Kidney (tissue), 14 donors: ENCODE results near the gene GCG. TPM values are rescaled to one million over a fixed set of nuclear protein-coding genes. Genes with fewer than 3 reads are reported as not detected.

ENCODE experiments used
- DNase-seq, 5 donors: peaks; one replicate each; pipeline ENCODE4 v3.0.0-alpha.2; 2013 to 2020
- FAIRE-seq: peaks from 2 replicates; lab custom pipeline; 2012; peaks lifted over from hg19 to GRCh38; lab: Jason Lieb, UNC
- H3K27ac ChIP-seq, 2 donors: one replicate each; pipeline ENCODE4 v1.7.0; 2013; ENCODE audit warnings: low read depth in 2 of 2, low read length in 2 of 2, inconsistent platforms in 1 of 2
- H3K27me3 ChIP-seq: one replicate; pipeline ENCODE4 v1.7.1; 2013; ENCODE audit warnings: low read length, inconsistent platforms; ENCODE audit not compliant: control insufficient read depth, insufficient read depth
- H3K36me3 ChIP-seq, 3 donors: one replicate each; pipeline versions ENCODE4 v1.7.0 to v1.7.1; 2013; ENCODE audit warnings: low read length in 3 of 3, control low read depth in 1 of 3, inconsistent platforms in 1 of 3; ENCODE audit not compliant: insufficient read depth in 3 of 3, control insufficient read depth in 2 of 3
- H3K4me1 ChIP-seq, 3 donors: one replicate each; pipeline versions ENCODE4 v1.7.0 to v1.7.1; 2013; ENCODE audit warnings: low read length in 3 of 3, inconsistent platforms in 1 of 3, low read depth in 1 of 3; ENCODE audit not compliant: control insufficient read depth in 2 of 3, insufficient read depth in 2 of 3
- H3K4me3 ChIP-seq, 3 donors: one replicate each; pipeline versions ENCODE4 v1.7.0 to v1.8.1; 2013; ENCODE audit warnings: low read length in 3 of 3, control low read depth in 1 of 3, inconsistent platforms in 1 of 3
- H3K9ac ChIP-seq, 3 donors: one replicate each; pipeline versions ENCODE4 v1.7.0 to v1.7.1; 2013; ENCODE audit warnings: low read length in 3 of 3, control low read depth in 1 of 3, inconsistent platforms in 1 of 3
- H3K9me3 ChIP-seq, 3 donors: one replicate each; pipeline versions ENCODE4 v1.7.0 to v1.7.1; 2013; ENCODE audit warnings: low read length in 3 of 3, control low read depth in 1 of 3, inconsistent platforms in 1 of 3; ENCODE audit not compliant: control insufficient read depth in 2 of 3, insufficient read depth in 1 of 3
- intact Hi-C: fragments of 100-400 bp; cut with DNase I; formaldehyde crosslinking; loops from one replicate; pipeline ENCODE4 v1.11.1; 2022
- polyA plus RNA-seq: library from polyadenylated mRNA; stranded (reverse); fragments of 350-450 nt; fragmentation: Illumina TruSeq; extraction: RNeasy Lipid Tissue Mini Kit (QIAGEN cat#74804); gene quantifications from one replicate; pipeline ENCODE4 v1.2.3, GENCODE V29; 2014; ENCODE audit warnings: low read depth, low replicate concordance; ENCODE audit not compliant: insufficient read depth
- total RNA-seq: library from RNA; stranded (reverse); fragmentation: NEBNext Ultra II Directional; extraction: Animal tissue kit (Norgen Biotek cat#: 25700); gene quantifications from one replicate; pipeline ENCODE4 v1.2.1, GENCODE V29; 2021
- TF ChIP-seq, protein P1 (sequence below): IDR thresholded peaks from 3 replicates; pipeline ENCODE4 v1.5.1; 2012; ENCODE audit warnings: mild to moderate bottlenecking, moderate library complexity, borderline replicate concordance; ENCODE audit not compliant: insufficient read depth; ENCODE audit errors: extremely low read depth
- donor health status: control.
- donor health status: control.
- donor health status: control.
- donor health status: control.
- donor health status: control.
- donor health status: DM: yes; HTN: yes; CAD: no.
- donor health status: Normal renal cell carcinoma (clear cell type).

The GCG gene
- total and polyA plus RNA-seq, 2 donors from 2014 or later: not detected

DNA sequence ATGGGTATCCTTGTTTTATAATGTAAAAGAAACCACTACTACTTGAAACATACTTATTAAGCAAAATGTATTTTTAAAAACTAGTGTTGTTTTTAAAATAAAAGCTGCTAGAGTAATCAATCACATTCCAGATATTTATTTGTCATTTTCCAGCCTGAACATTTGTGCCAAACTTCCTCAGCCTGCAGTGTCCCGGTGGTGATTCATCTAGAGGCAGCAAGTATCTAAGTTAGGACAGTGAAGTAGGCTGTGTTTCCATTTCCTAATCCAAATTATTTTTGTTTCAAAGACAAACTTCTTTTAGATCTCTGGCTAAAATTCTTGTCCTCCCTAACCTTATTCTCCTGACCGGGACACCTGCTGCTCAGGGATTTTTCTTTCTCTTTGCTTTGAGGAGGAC is 12.8 kb upstream of the GCG start:
- no peak overlapping the region for H3K27ac ChIP-seq
- no peak overlapping the region for H3K4me3 ChIP-seq
- no peaks in the 10 kb centered on the region for H3K9me3 ChIP-seq
- no peak overlapping the region for H3K9ac ChIP-seq
- DNase-seq (no peak), FAIRE-seq (no peak)
- H3K36me3 ChIP-seq: no peaks in the 10 kb centered on the region
- intact Hi-C loops: no loop called here
- TF ChIP-seq, protein P1, sequence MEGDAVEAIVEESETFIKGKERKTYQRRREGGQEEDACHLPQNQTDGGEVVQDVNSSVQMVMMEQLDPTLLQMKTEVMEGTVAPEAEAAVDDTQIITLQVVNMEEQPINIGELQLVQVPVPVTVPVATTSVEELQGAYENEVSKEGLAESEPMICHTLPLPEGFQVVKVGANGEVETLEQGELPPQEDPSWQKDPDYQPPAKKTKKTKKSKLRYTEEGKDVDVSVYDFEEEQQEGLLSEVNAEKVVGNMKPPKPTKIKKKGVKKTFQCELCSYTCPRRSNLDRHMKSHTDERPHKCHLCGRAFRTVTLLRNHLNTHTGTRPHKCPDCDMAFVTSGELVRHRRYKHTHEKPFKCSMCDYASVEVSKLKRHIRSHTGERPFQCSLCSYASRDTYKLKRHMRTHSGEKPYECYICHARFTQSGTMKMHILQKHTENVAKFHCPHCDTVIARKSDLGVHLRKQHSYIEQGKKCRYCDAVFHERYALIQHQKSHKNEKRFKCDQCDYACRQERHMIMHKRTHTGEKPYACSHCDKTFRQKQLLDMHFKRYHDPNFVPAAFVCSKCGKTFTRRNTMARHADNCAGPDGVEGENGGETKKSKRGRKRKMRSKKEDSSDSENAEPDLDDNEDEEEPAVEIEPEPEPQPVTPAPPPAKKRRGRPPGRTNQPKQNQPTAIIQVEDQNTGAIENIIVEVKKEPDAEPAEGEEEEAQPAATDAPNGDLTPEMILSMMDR: no peak
- no peaks in the 10 kb centered on the region for H3K4me1 ChIP-seq
- H3K27me3 ChIP-seq: no peaks in the 10 kb centered on the region

DNA sequence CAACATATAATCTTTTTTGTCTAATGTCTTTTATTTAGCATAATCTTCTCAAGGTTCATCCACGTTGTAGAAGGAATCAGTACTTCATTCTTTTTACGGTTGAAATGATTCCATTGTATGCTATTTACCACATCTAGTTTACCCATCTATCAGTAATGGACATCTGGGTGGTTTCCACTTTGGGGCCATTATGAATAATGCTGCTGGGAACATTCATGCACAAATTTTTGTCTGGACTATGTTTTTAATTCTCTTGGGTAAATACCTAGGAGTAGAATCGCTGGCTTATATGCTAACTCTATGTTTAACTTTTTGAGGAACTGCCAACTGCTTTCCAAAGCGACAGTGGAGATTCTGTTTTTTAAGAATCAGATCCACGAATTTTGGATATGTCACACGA is 7.4 kb upstream of the GCG start:
- no peaks in the 10 kb centered on the region for H3K4me1 ChIP-seq
- H3K9ac ChIP-seq: no peak overlapping the region
- H3K27ac ChIP-seq: no peak overlapping the region
- intact Hi-C loops: no loop called here
- no peaks in the 10 kb centered on the region for H3K9me3 ChIP-seq
- H3K36me3 ChIP-seq: no peaks in the 10 kb centered on the region
- TF ChIP-seq, protein P1: no peak
- DNase-seq (no peak), FAIRE-seq (no peak)
- no peaks in the 10 kb centered on the region for H3K27me3 ChIP-seq
- no peak overlapping the region for H3K4me3 ChIP-seq

DNA sequence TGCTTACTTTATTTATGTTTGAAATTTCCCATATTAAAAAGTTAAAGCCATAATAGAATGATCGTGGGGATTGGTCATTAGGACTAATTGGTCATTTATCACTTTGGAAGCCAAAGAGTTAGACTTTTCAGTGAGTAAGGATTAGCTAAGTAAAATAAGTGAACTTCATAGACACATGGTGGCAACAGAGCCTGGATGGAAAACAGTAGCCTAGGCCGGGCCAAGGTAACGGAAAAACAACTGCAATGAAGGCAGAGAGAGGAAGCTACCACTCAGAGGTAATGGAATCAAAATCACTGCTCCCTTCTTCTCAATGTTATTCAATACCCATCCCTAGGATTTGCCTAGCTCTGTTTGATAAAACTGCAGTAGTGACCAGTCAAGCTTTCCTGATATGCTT is 4.1 kb upstream of the GCG start:
- H3K27ac ChIP-seq: no peak overlapping the region
- H3K4me3 ChIP-seq: no peak overlapping the region
- H3K27me3 ChIP-seq: no peaks in the 10 kb centered on the region
- no peaks in the 10 kb centered on the region for H3K9me3 ChIP-seq
- H3K9ac ChIP-seq: no peak overlapping the region
- TF ChIP-seq, protein P1: no peak
- intact Hi-C loops: no loop called here
- H3K36me3 ChIP-seq: no peaks in the 10 kb centered on the region
- no peaks in the 10 kb centered on the region for H3K4me1 ChIP-seq
- no peak for FAIRE-seq
- no peak for DNase-seq

DNA sequence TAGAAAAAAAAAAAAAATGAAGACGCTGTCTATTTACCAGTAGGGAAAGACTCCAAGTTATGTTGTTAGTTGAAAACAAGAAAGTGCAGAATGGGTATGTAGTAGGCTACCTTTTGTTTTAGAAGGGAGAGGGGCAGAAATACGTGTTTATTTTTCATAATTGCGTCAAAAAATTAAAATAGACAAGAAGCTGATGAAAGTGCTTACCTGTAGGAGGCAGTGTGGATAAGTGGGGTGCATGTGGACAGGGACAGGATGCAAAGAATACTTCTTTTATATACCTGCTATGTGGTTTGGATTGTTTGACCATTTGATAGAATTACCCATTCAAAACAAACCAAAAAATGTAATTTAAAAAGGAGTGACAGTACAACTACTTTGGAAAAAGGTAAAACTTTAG is 3.0 kb upstream of the GCG start:
- FAIRE-seq (no peak), DNase-seq (no peak)
- H3K9ac ChIP-seq: no peak overlapping the region
- no peak overlapping the region for H3K27ac ChIP-seq
- intact Hi-C loops: no loop called here
- H3K4me3 ChIP-seq: no peak overlapping the region
- no peaks in the 10 kb centered on the region for H3K36me3 ChIP-seq
- no peaks in the 10 kb centered on the region for H3K27me3 ChIP-seq
- no peaks in the 10 kb centered on the region for H3K9me3 ChIP-seq
- H3K4me1 ChIP-seq: no peaks in the 10 kb centered on the region
- TF ChIP-seq, protein P1: no peak
